ENCODE data around the gene MTMR6. TPM values are rescaled to one million over a fixed set of nuclear protein-coding genes. Genes with fewer than 3 reads are reported as not detected.

Gene MTMR6
- total RNA-seq: 25.7 and 27.6 TPM in 2 replicates

- no peaks in the 10 kb centered on the region for H3K27me3 ChIP-seq (ENCODE audit: control insufficient read depth, insufficient read depth, low read length)
- peak; percentile 35 for DNase-seq (ENCODE audit: low read depth)
- peak within 1 kb of the TSS; percentile 70 for H3K4me3 ChIP-seq (ENCODE audit: low read depth, low read length)
- peak; percentile 99 for TF ChIP-seq CTCF (IDR thresholded peaks at IDR 0.05; ENCODE audit: insufficient read depth, low read length, poor library complexity, severe bottlenecking)
- H3K36me3 ChIP-seq (ENCODE audit: control insufficient read depth, insufficient read depth, low read length): no peaks in the 10 kb centered on the region
Measured at GRCh38 chr13:25286969-25287961, at the start of gene MTMR6. MTMR6 (minus strand) TSS chr13:25287488; CDS start chr13:25287247, 241 bp downstream.

- no peaks in the 10 kb centered on the region for H3K36me3 ChIP-seq (ENCODE audit: control insufficient read depth, insufficient read depth, low read length)
- DNase-seq (ENCODE audit: low read depth): no peak
- H3K27me3 ChIP-seq (ENCODE audit: control insufficient read depth, insufficient read depth, low read length): no peaks in the 10 kb centered on the region
- no peak for TF ChIP-seq CTCF (IDR thresholded peaks at IDR 0.05; ENCODE audit: insufficient read depth, low read length, poor library complexity, severe bottlenecking)
- H3K4me3 ChIP-seq (ENCODE audit: low read depth, low read length): no peak overlapping the region
Measured at GRCh38 chr13:25335856-25336255, 48.6 kb upstream of the MTMR6 start.

GRCh38 chr13:25330541-25330940 is 43.3 kb upstream of the MTMR6 start:
- no peak for DNase-seq (ENCODE audit: low read depth)
- TF ChIP-seq CTCF (IDR thresholded peaks at IDR 0.05; ENCODE audit: insufficient read depth, low read length, poor library complexity, severe bottlenecking): no peak
- no peak overlapping the region for H3K4me3 ChIP-seq (ENCODE audit: low read depth, low read length)
- H3K27me3 ChIP-seq (ENCODE audit: control insufficient read depth, insufficient read depth, low read length): no peaks in the 10 kb centered on the region
- no peaks in the 10 kb centered on the region for H3K36me3 ChIP-seq (ENCODE audit: control insufficient read depth, insufficient read depth, low read length)

GRCh38 chr13:25329706-25330105 is 42.4 kb upstream of the MTMR6 start:
- no peak for TF ChIP-seq CTCF (IDR thresholded peaks at IDR 0.05; ENCODE audit: insufficient read depth, low read length, poor library complexity, severe bottlenecking)
- H3K27me3 ChIP-seq (ENCODE audit: control insufficient read depth, insufficient read depth, low read length): no peaks in the 10 kb centered on the region
- H3K4me3 ChIP-seq (ENCODE audit: low read depth, low read length): no peak overlapping the region
- H3K36me3 ChIP-seq (ENCODE audit: control insufficient read depth, insufficient read depth, low read length): no peaks in the 10 kb centered on the region
- no peak for DNase-seq (ENCODE audit: low read depth)

- H3K4me3 ChIP-seq (ENCODE audit: low read depth, low read length): no peak overlapping the region
- H3K36me3 ChIP-seq (ENCODE audit: control insufficient read depth, insufficient read depth, low read length): no peaks in the 10 kb centered on the region
- TF ChIP-seq CTCF (IDR thresholded peaks at IDR 0.05; ENCODE audit: insufficient read depth, low read length, poor library complexity, severe bottlenecking): no peak
- no peak for DNase-seq (ENCODE audit: low read depth)
- no peaks in the 10 kb centered on the region for H3K27me3 ChIP-seq (ENCODE audit: control insufficient read depth, insufficient read depth, low read length)
Measured at GRCh38 chr13:25324100-25324499, 36.8 kb upstream of the MTMR6 start.

Data from kidney epithelial cell (primary cell).